Stimulated activated naive CD8-positive, alpha-beta T cell treated with anti-CD3 and anti-CD28 coated beads, Interleukin-15, Interleukin-2, amounts not matched to agents 100 U/mL and 50 U/mL, for 24 hours (primary cell): ENCODE results near the gene IL1RAPL2.
"Not testable (repeated sequence)": the region's sequence is repeated elsewhere in the genome, so short reads cannot be mapped to it uniquely, and the experiment has no call there.

Source experiments
- ATAC-seq: fragments of 150-1000 bp; cut with Tn5 transposase; one replicate; pipeline ENCODE4 v1.10.0; 2021
- DNase-seq: peaks from one replicate; pipeline ENCODE4 v3.0.0; 2021

IL1RAPL2 gene

DNA sequence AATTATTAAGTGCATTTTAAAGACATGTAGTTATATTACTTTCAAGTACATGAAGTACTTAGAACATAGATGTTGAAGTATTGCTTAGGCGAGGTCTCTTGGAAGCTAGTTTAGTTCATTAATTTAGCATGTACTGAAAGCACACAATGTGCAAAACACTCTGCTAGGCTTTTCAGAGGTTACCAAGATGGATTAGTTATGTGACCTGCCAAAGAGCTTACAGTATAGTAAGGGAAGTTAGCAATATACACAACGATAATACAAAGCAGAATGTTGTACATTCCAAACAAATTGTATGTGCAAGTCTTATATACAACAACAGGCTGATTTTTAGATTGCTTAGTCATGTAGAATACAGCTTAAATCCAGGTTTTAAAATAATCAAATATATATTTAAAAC, 1137.9 kb downstream of the IL1RAPL2 start:
- DNase-seq, result no peak
- ATAC-seq, result no peak

- DNase-seq (no peak), ATAC-seq (no peak)
Measured at GRCh38 chrX:105706041-105706440, 1140.0 kb downstream of the IL1RAPL2 start.

GRCh38 chrX:105711805-105712204, 1145.8 kb downstream of the IL1RAPL2 start:
- DNase-seq (no peak), ATAC-seq (no peak)

DNA sequence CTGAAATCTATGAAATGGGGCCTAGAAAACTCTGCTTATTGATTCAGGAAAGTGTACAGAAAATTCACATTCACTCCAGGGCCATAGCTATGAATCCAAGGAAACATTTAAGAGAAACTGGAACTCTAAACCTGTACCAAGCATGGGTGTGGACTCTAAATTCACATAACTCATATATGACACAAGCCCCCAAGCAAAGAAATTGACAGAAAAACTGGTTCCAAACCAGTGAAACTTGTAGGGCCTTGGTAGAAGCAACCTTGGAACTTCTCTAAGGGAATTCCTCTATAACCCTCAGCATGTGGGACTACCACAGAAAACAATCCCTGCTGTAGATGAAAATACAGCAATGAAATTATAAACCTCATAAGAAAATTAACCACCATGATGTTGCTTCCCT, 1149.7 kb downstream of the IL1RAPL2 start:
- DNase-seq, result no peak
- ATAC-seq, result no peak

GRCh38 chrX:105723966-105724735, 1158.2 kb downstream of the IL1RAPL2 start:
- ATAC-seq, result no peak
- DNase-seq, result no peak

GRCh38 chrX:105725228-105725627, 1159.2 kb downstream of the IL1RAPL2 start:
- ATAC-seq (no peak), DNase-seq (no peak)

- DNase-seq (no peak), ATAC-seq (no peak)
Measured at GRCh38 chrX:105738162-105738561, 1172.2 kb downstream of the IL1RAPL2 start.

DNA sequence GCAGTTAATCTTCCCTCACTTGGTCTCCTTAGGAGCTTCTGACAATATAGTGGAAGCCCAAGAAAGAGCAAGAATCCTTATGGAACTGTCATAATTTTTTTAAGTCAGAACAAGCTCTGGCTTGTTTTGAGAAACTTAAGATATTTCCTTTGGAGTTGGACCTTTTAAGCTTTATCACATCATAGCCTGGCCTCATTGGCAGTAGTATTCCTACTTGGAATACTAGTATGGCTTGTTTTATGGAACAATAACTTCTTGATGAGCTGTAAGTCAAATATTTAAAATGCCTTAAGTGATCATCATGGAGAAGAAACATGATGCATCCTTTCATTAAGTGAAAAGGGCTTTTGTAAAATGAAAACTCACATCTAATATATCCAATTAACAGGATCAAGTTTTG, 1178.3 kb downstream of the IL1RAPL2 start:
- no peak for DNase-seq
- ATAC-seq, result no peak

DNA sequence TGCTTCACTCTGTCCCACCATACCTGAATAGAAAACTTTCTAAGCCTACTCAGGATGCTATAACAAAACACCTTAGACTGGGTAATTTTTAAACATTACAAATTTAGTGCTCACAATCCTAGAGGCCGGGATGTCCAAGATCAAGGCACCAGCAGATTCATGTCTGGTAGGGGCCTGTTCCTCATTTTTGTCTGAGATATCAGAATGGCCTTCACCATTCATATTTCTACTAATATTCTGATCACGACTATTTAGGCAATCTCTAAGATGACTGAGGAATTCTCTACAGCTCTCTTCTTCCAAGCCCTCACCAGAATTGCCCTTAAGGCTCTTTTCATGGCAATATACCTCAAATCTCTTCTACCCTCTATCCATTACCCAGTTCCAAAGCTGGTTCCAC, 1178.9 kb downstream of the IL1RAPL2 start:
- ATAC-seq, result no peak
- DNase-seq, result no peak

DNA sequence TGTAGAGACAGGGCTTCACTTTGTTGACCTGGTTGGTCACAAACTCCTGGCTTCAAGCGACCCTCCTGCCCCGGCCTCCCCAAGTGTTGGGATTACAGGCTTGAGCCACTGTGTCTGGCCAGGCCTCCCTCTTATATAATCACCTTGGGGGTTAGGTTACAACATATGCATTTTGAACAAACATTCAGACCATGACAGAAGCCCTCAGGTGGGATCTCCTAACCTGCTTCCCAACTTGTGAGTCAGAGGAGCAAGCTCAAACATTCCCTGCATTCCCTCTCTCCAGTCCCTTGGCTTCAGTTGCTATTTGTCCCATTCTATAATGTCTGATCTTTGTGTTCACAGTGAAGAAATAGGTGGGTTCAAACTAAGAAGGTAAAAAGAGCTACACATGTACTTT, 1179.9 kb downstream of the IL1RAPL2 start:
- ATAC-seq, result no peak

DNA sequence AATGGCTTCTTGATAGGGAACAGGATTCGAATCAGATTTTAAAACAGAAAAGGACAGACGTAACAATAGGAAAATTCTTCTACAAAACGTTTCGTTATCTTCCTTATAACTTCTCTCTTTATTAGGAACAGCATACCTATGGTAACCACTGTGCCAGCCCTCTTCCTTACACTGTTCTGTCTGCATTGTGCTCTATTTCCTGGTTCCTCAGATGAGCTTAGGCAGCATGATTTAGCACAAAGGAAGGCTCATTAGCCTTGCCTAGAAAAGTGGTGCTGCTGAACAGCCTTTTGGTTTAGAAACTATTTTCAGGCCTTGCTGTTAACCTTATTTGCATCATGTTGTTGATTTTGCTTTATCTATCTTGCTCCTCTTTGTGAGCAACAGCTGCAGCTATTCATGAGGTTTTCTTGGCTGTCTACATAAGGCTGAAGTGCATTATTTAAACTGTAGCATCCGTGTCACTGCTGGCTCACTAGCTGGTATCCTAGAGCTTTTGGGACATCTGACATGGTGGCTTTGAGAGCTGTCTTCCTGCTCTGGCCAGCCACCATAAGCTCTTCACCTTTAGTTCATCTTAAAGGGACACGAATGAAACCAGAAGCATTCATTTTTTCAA, 1186.4 kb downstream of the IL1RAPL2 start:
- ATAC-seq (no peak), DNase-seq (no peak)

More for the DNA sequence above, 1179.9 kb downstream of the IL1RAPL2 start:
- no peak for DNase-seq

DNA sequence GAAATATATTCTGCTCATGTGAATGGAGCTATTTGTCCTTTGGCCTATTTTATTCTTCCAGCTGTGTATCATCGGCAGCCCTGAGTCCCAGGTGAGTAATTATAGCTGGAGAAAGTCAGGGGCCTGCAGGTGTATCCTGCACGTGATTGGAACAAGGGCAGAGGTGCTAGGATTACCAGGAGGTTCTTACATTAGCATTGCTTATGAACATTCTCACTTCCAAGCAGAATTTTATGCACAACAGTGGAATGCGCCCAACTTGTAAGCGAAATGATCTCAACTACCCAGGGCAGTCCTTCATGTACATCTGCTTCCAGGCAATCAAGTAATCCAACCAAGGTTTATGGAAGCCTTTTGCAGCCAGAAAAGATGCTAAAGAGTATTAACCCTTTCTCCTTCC, 1187.4 kb downstream of the IL1RAPL2 start:
- ATAC-seq (no peak), DNase-seq (no peak)

DNA sequence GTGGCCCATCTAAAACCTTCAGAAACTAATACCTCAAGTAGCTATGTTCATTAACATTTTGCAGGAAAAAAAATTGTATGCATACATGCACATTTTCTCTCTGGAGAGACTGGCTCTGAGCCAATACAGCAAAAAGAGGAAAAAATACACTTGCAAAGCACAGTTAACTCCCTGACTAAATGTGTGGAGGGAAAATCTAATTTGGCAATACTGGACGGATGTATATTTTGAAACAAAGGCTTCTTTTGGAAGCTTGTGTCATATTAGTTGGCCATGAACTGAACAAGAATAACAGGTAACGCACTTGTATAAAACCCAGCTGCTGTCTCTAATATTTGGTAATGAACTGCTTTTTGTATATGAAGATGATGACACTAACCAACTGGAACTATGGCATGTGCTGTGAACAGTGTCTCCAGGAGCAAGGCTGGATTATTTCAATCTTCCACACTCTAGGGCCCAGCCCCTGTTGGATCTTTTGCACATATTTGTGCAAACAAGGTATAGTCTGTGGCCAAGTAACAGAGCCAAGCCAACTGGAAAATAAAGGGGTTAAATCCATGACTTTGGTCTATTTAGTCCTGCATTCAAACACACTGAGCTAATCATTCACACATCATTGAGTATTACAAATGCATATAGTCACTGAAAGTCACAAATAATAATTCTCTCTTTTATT, 1188.4 kb downstream of the IL1RAPL2 start:
- ATAC-seq (no peak), DNase-seq (no peak)

DNA sequence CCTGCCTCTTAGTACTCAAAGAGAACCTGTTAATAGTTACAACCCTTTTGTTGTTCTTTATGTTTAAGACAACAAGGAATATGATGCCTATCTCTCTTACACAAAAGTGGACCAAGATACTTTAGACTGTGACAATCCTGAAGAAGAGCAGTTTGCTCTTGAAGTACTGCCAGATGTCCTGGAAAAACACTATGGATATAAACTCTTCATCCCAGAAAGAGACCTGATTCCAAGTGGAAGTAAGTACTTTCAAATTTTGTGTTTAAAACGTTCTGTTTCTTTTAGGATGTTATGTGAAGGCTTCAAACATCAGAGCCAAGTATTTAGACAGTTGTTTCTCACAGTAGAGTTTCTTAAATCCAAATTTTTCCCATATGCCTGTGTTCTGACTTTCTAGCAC, 1189.1 kb downstream of the IL1RAPL2 start:
- ATAC-seq (no peak), DNase-seq (no peak)

- ATAC-seq, result no peak
- DNase-seq, result no peak
Measured at GRCh38 chrX:105758754-105759153, 1192.8 kb downstream of the IL1RAPL2 start.

DNA sequence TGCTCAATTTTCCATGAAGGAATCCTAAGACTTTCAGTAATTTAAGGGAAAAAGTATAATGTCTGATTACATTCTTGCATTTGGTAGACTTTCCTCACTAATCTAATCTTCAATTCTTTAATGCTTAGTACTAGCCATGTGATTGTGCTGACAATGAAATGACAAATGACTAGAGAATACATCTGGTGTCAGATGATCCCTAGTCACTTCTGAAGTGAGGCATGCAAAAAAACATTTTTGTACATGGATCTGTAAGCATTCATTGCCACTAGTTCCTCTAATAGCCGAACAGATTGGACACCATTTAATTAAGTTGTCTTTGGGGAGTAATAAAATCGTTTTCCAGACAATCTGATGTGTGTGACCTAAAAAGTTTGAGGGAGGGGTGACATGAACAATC, 1193.6 kb downstream of the IL1RAPL2 start:
- ATAC-seq (no peak), DNase-seq (no peak)

DNA sequence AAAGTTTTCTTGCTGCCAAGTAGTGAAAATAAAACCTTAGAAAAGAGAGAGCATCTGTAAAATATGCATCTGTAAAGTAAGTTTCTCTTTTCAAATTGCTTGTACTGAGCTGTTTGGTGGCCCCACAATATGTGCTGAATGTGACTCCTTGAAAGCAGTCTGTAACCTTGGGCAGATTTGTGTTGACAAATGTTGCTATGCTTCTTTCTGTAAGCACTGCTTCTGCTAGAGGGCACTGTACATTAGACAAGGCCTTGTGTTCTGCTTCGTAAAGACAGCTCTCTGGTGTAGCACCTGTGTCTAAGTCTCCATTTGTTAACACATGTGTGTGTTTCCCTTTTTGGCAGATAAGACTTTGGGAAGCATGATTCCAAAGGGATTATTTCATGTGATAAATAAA, 1199.7 kb downstream of the IL1RAPL2 start:
- ATAC-seq, result no peak
- DNase-seq, result no peak

- no peak for ATAC-seq
Measured at GRCh38 chrX:105773801-105774200, 1207.8 kb downstream of the IL1RAPL2 start.

DNA sequence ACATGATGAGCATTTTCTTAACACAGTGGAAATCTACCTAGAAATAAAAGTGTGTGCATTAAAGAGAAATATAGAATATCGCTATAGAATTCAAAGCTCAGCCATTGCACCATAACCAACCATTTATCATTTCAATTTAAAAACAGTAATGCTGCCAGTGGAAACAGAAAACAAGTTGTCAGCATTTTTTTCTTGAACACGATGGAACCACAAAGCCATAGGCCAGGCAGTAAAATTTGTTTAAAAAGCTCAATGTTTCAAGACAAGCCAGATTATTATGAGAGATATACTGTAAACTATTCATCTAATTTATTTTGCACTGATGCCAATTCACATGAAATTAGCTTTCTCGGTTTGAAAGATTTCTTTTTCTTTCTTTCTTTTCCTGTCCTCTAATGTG, 1209.7 kb downstream of the IL1RAPL2 start:
- ATAC-seq, result no peak
- DNase-seq, result no peak

More at GRCh38 chrX:105773801-105774200, 1207.8 kb downstream of the IL1RAPL2 start:
- DNase-seq, result no peak

GRCh38 chrX:105781804-105782203, 1215.8 kb downstream of the IL1RAPL2 start:
- no peak for DNase-seq
- no peak for ATAC-seq

GRCh38 chrX:105796877-105797276, 1230.9 kb downstream of the IL1RAPL2 start:
- not testable (repeated sequence) for DNase-seq, ATAC-seq

GRCh38 chrX:105803891-105804290, 1237.9 kb downstream of the IL1RAPL2 start:
- ATAC-seq, result no peak
- no peak for DNase-seq

DNA sequence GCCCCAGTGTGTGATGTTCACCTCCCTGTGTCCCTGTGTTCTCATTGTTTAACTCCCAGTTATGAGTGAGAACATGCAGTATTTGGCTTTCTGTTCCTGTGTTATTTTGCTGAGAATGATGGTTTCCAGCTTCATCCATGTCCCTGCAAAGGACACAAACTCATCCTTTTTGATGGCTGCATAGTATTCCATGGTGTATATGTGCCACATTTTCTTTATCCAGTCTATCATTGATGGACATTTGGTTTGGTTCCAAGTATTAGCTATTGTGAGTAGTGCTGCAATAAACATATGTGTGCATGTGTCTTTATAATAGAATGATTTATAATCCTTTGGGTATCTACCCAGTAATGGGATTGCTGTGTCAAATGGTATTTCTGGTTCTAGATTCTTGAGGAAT, 1239.7 kb downstream of the IL1RAPL2 start:
- ATAC-seq, result not testable (repeated sequence)

More for the DNA sequence above, 1239.7 kb downstream of the IL1RAPL2 start:
- DNase-seq, result not testable (repeated sequence)
